ENCODE results near the gene FNDC11. TPM values are rescaled to one million over a fixed set of nuclear protein-coding genes. Genes with fewer than 3 reads are reported as not detected.
"Not testable (repeated sequence)": the region's sequence is repeated elsewhere in the genome, so short reads cannot be mapped to it uniquely, and the experiment has no call there.

Gene FNDC11
- total and polyA plus RNA-seq, 2 donors (not counting 3 experiments of a cell fraction or from before 2014, with no cell fraction given): 0.71 to 1.9 TPM

DNA sequence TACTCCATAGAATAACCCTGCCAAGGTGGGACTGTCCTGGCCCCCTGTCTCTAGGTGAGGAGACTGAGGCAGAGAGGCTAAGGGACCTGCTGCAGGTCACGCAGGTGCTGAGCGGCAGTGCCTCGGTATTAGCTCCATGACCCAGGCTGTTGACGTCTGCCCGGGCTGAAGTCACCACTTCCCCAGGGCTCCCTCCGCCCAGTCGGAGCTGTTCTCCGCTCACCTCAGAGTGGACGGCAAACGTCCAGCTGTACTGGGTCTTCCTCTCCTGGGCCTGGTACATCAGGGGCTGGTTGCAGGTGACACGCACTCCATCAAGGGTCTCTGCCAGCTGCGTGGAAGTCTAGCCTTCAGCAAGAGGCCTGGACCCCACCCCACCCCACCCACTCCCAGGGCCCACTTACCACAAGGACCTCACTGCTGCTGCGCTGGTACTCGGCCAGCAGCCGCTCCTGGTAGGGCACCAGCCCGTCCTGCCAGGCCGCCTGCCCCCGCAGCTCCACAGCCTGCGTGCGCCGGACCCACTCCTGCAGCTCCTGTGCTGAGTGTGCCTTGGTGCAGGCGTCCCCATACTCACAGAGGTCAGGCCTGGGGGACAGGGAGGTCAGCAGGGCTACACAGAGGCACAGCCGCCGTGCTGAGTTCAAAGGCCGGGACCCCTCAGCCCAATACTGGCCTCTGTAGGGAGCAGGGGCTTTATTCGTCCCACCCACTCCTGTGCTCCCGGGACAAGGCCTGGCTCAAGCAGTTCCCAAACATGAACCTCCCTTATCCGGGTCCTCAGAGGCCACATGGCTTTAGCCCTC is 16.5 kb downstream of the FNDC11 start:
- Histone ChIP-seq H3K27ac (ENCODE audit: insufficient read depth, low read depth, low read length) (no peak overlapping the region), H3K9ac (replicated peaks; ENCODE audit: extremely low read depth, insufficient read depth, low read length) (no peak overlapping the region), H3K36me3 (ENCODE audit: control insufficient read depth in 2 of 2, extremely low read depth in 1 of 2, insufficient read depth in 2 of 2, low read length in 2 of 2) (no peaks in the 10 kb centered on the region), H3K9me3 (replicated peaks; ENCODE audit: control insufficient read depth, insufficient read depth, low read length) (no peaks in the 10 kb centered on the region), H2AFZ (ENCODE audit: low read depth, low read length) (no peak overlapping the region), H3K79me2 (ENCODE audit: control insufficient read depth, insufficient read depth, low read length) (peaks cover 5% of the 10 kb centered on the region), H3K27me3 (ENCODE audit: control insufficient read depth in 2 of 2, insufficient read depth in 2 of 2, low read length in 2 of 2) (no peaks in the 10 kb centered on the region), H3K9me1 (replicated peaks; ENCODE audit: control insufficient read depth, extremely low read depth, insufficient read depth, low read length) (no peaks in the 10 kb centered on the region), H3K4me2 (ENCODE audit: insufficient read depth, low read length) (no peak overlapping the region), H3K4me3 (replicated peaks in 1 of 3; ENCODE audit: insufficient read depth in 1 of 3, low read depth in 1 of 3, low read length in 3 of 3) (no peak overlapping the region), H4K20me1 (replicated peaks; ENCODE audit: control insufficient read depth, extremely low read depth, insufficient read depth, low read length) (no peaks in the 10 kb centered on the region), H3K4me1 (ENCODE audit: control insufficient read depth, extremely low read depth, insufficient read depth, low read length) (peaks cover 10% of the 10 kb centered on the region)
- POLR2A ChIA-PET: no interaction called here
- intact Hi-C loops (cut with micrococcal nuclease) (loop anchor here (5.0 kb wide), 1 partner anchor 57 kb away; the partner anchor contains the start of gene GMEB2), dilution Hi-C loops (cut with MboI; ENCODE audit: extremely low pct_ligation_motif_present, low sequenced_read_pairs) (no loop called here)
- CTCF ChIA-PET: interaction anchor here (0.8 kb wide), 1 partner anchor 74 kb away, joined by 3 read pairs; no protein-coding TSS in a partner anchor
- no peak for FAIRE-seq
- no peak for DNase-seq (ENCODE audit: low read depth, low spot score)
- TF ChIP-seq, protein P1, sequence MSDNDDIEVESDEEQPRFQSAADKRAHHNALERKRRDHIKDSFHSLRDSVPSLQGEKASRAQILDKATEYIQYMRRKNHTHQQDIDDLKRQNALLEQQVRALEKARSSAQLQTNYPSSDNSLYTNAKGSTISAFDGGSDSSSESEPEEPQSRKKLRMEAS (IDR thresholded peaks at IDR 0.05; ENCODE audit: insufficient read depth, insufficient read length): no peak
- TF ChIP-seq GATA2 (IDR thresholded peaks at IDR 0.05; ENCODE audit: insufficient read depth, insufficient read length, low read depth, low read length): no peak
- no peak for TF ChIP-seq MYC (IDR thresholded peaks at IDR 0.05; ENCODE audit: low read depth, low read length)
- TF ChIP-seq POLR2AphosphoS5 (IDR thresholded peaks at IDR 0.05; ENCODE audit: insufficient read depth, low read depth, low read length): no peak
- TF ChIP-seq JUN (IDR thresholded peaks at IDR 0.05; ENCODE audit: borderline replicate concordance, insufficient read depth, insufficient read length, low read depth): no peak
- TF ChIP-seq EZH2 (IDR thresholded peaks at IDR 0.05; ENCODE audit: borderline replicate concordance, low read depth, low read length, severe bottlenecking): no peak
- TF ChIP-seq, protein P2, sequence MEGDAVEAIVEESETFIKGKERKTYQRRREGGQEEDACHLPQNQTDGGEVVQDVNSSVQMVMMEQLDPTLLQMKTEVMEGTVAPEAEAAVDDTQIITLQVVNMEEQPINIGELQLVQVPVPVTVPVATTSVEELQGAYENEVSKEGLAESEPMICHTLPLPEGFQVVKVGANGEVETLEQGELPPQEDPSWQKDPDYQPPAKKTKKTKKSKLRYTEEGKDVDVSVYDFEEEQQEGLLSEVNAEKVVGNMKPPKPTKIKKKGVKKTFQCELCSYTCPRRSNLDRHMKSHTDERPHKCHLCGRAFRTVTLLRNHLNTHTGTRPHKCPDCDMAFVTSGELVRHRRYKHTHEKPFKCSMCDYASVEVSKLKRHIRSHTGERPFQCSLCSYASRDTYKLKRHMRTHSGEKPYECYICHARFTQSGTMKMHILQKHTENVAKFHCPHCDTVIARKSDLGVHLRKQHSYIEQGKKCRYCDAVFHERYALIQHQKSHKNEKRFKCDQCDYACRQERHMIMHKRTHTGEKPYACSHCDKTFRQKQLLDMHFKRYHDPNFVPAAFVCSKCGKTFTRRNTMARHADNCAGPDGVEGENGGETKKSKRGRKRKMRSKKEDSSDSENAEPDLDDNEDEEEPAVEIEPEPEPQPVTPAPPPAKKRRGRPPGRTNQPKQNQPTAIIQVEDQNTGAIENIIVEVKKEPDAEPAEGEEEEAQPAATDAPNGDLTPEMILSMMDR (IDR thresholded peaks at IDR 0.05; ENCODE audit: extremely low read depth in 1 of 2, insufficient read depth in 1 of 2, low read depth in 1 of 2, low read length in 2 of 2): no peak
- no peak for TF ChIP-seq POLR2A (IDR thresholded peaks at IDR 0.05; ENCODE audit: low read depth, low read length)
- no peak for TF ChIP-seq FOS (IDR thresholded peaks at IDR 0.05; ENCODE audit: borderline replicate concordance, insufficient read depth, low read length)
- no TSS peak for BruUV-seq (replicated peaks)

DNA sequence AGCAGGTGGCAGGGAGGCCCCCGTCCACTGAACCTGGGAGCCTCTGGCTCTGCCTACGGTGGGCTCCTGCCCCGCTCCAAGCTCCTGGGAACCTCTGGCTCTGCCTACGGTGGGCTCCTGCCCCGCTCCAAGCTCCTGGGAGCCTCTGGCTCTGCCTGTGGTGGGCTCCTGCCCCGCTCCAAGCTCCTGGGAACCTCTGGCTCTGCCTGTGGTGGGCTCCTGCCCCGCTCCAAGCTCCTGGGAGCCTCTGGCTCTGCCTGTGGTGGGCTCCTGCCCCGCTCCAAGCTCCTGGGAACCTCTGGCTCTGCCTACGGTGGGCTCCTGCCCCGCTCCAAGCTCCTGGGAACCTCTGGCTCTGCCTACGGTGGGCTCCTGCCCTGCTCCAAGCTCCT is 17.1 kb downstream of the FNDC11 start:
- POLR2A ChIA-PET; BruUV-seq (replicated peaks); DNase-seq (ENCODE audit: low read depth, low spot score); H3K9ac ChIP-seq (replicated peaks; ENCODE audit: extremely low read depth, insufficient read depth, low read length); H3K79me2 ChIP-seq (ENCODE audit: control insufficient read depth, insufficient read depth, low read length); H3K9me1 ChIP-seq (replicated peaks; ENCODE audit: control insufficient read depth, extremely low read depth, insufficient read depth, low read length); H3K27me3 ChIP-seq (ENCODE audit: control insufficient read depth in 2 of 2, insufficient read depth in 2 of 2, low read length in 2 of 2); H3K4me2 ChIP-seq (ENCODE audit: insufficient read depth, low read length); H3K4me1 ChIP-seq (ENCODE audit: control insufficient read depth, extremely low read depth, insufficient read depth, low read length); H3K27ac ChIP-seq (ENCODE audit: insufficient read depth, low read depth, low read length); FAIRE-seq; H3K9me3 ChIP-seq (replicated peaks; ENCODE audit: control insufficient read depth, insufficient read depth, low read length); H4K20me1 ChIP-seq (replicated peaks; ENCODE audit: control insufficient read depth, extremely low read depth, insufficient read depth, low read length); H3K36me3 ChIP-seq (ENCODE audit: control insufficient read depth in 2 of 2, extremely low read depth in 1 of 2, insufficient read depth in 2 of 2, low read length in 2 of 2); dilution Hi-C loops (cut with MboI; ENCODE audit: extremely low pct_ligation_motif_present, low sequenced_read_pairs); H2AFZ ChIP-seq (ENCODE audit: low read depth, low read length); CTCF ChIA-PET; H3K4me3 ChIP-seq (replicated peaks in 1 of 3; ENCODE audit: insufficient read depth in 1 of 3, low read depth in 1 of 3, low read length in 3 of 3): not testable (repeated sequence)
- intact Hi-C loops (cut with micrococcal nuclease): loop anchor here (5.0 kb wide), 1 partner anchor 56 kb away; the partner anchor contains the start of gene GMEB2

Measured in endothelial cell of umbilical vein (primary cell).